Colonic mucosa (tissue), 4 donors: Measurements from ENCODE around the gene LRRC9. TPM values are rescaled to one million over a fixed set of nuclear protein-coding genes. Genes with fewer than 3 reads are reported as not detected.
A peak's percentile ranks its signal among the peaks of the same experiment; 100 is the strongest.

Experiments
- DNase-seq: peaks from one replicate; pipeline ENCODE4 v3.0.0-alpha.2; 2020
- H3K27ac ChIP-seq: fragments of 200-600 bp; one replicate; pipeline ENCODE4 v1.8.0; 2021
- H3K27me3 ChIP-seq: fragments of 200-600 bp; one replicate; pipeline ENCODE4 v1.8.0; 2021
- H3K36me3 ChIP-seq: fragments of 200-600 bp; one replicate; pipeline ENCODE4 v1.8.0; 2021
- H3K4me1 ChIP-seq: fragments of 200-600 bp; one replicate; pipeline ENCODE4 v1.8.0; 2021; ENCODE audit warnings: mild to moderate bottlenecking
- H3K4me3 ChIP-seq: fragments of 200-600 bp; one replicate; pipeline ENCODE4 v1.8.0; 2021
- H3K9ac ChIP-seq, 2 donors: one replicate each; pipeline ENCODE4 v1.7.0; 2013; ENCODE audit warnings: control low read depth in 2 of 2, low read depth in 2 of 2, low read length in 2 of 2
- H3K9me3 ChIP-seq: fragments of 200-600 bp; one replicate; pipeline ENCODE4 v1.8.0; 2021
- CTCF ChIP-seq: fragments of 200-600 bp; IDR thresholded peaks from one replicate; pipeline ENCODE4 v1.8.0; 2022; ENCODE audit warnings: antibody characterized with exemption, mild to moderate bottlenecking
- intact Hi-C: fragments of 100-400 bp; cut with DNase I; formaldehyde crosslinking; loops from one replicate; pipeline ENCODE4 v1.14.1; 2022
- total RNA-seq, 2 donors: library from RNA; stranded (reverse); fragmentation: NEBNext Ultra II Directional in 1 of 2; extraction: Animal tissue kit (Norgen Biotek cat#: 25700) in 1 of 2; gene quantifications; one replicate each; pipeline ENCODE4 v1.2.1, GENCODE V29; 2021
- donor health status: healthy.
- donor health status: DM: no; HTN: no; CAD: no.
- donor health status: DM: no; HTN: no; CAD: no.

LRRC9 gene
- total RNA-seq = under 1 TPM in 1 of 2 donors, not detected in 1; 0.20 TPM

GRCh38 chr14:59919570-59920377 lies at the start of gene LRRC9:
Gene LRRC9 (plus strand): TSS chr14:59920144.
- no peaks in the 10 kb centered on the region for H3K9me3 ChIP-seq
- no peak for TF ChIP-seq CTCF
- peak within 1 kb of the TSS; percentile 23 for H3K4me3 ChIP-seq
- no peak within 1 kb of the TSS for H3K27ac ChIP-seq
- H3K36me3 ChIP-seq = no peaks in the 10 kb centered on the region
- H3K27me3 ChIP-seq = peaks cover 15% of the 10 kb centered on the region
- DNase-seq = peak; percentile 44
- intact Hi-C loops = no loop called here
- H3K9ac ChIP-seq = peak within 1 kb of the TSS in 1 of 2 donors; percentile 5
- peaks cover 5% of the 10 kb centered on the region for H3K4me1 ChIP-seq

GRCh38 chr14:59870277-59871165 lies 49.4 kb upstream of the LRRC9 start, which contains the start of gene RTN1:
Gene RTN1 (minus strand): TSS chr14:59870776. CDS start chr14:59870630, 146 bp downstream.
- peak within 1 kb of the TSS in 1 of 2 donors; percentile 27 for H3K9ac ChIP-seq
- DNase-seq = peak; percentile 25
- H3K27ac ChIP-seq = no peak within 1 kb of the TSS
- intact Hi-C loops = no loop called here
- no peaks in the 10 kb centered on the region for H3K9me3 ChIP-seq
- H3K36me3 ChIP-seq = no peaks in the 10 kb centered on the region
- H3K4me1 ChIP-seq = no peaks in the 10 kb centered on the region
- peak within 1 kb of the TSS; percentile 52 for H3K4me3 ChIP-seq
- peaks cover 35% of the 10 kb centered on the region for H3K27me3 ChIP-seq
- no peak for TF ChIP-seq CTCF

GRCh38 chr14:59871166-59871495 lies 48.8 kb upstream of the LRRC9 start:
- Histone ChIP-seq H3K27ac (no peak overlapping the region), H3K27me3 (peaks cover 35% of the 10 kb centered on the region), H3K4me3 (peak overlapping the region; percentile 52), H3K9ac (no peak overlapping the region), H3K4me1 (no peaks in the 10 kb centered on the region), H3K9me3 (no peaks in the 10 kb centered on the region), H3K36me3 (no peaks in the 10 kb centered on the region)
- no peak for TF ChIP-seq CTCF
- DNase-seq = no peak
- intact Hi-C loops = no loop called here

GRCh38 chr14:59882957-59883356 lies 37.0 kb upstream of the LRRC9 start:
- Histone ChIP-seq H3K4me3 (no peak overlapping the region), H3K27me3 (no peaks in the 10 kb centered on the region), H3K9me3 (no peaks in the 10 kb centered on the region), H3K36me3 (no peaks in the 10 kb centered on the region), H3K4me1 (no peaks in the 10 kb centered on the region), H3K9ac (no peak overlapping the region), H3K27ac (no peak overlapping the region)
- no peak for DNase-seq
- peak; percentile 13 for TF ChIP-seq CTCF
- intact Hi-C loops = no loop called here

GRCh38 chr14:59890676-59891075 lies 29.3 kb upstream of the LRRC9 start:
- Histone ChIP-seq H3K9ac (no peak overlapping the region), H3K4me3 (no peak overlapping the region), H3K4me1 (no peaks in the 10 kb centered on the region), H3K9me3 (no peaks in the 10 kb centered on the region), H3K27me3 (no peaks in the 10 kb centered on the region), H3K27ac (no peak overlapping the region), H3K36me3 (no peaks in the 10 kb centered on the region)
- intact Hi-C loops = no loop called here
- no peak for TF ChIP-seq CTCF
- DNase-seq = no peak
